SKM-1 (cell line): Measurements from ENCODE around the gene SH3GL2.

Source experiments
- DNase-seq: peaks from one replicate; lab custom pipeline; 2025; ENCODE audit not compliant: unreplicated experiment; lab: John Stamatoyannopoulos, UW

The SH3GL2 gene

DNA sequence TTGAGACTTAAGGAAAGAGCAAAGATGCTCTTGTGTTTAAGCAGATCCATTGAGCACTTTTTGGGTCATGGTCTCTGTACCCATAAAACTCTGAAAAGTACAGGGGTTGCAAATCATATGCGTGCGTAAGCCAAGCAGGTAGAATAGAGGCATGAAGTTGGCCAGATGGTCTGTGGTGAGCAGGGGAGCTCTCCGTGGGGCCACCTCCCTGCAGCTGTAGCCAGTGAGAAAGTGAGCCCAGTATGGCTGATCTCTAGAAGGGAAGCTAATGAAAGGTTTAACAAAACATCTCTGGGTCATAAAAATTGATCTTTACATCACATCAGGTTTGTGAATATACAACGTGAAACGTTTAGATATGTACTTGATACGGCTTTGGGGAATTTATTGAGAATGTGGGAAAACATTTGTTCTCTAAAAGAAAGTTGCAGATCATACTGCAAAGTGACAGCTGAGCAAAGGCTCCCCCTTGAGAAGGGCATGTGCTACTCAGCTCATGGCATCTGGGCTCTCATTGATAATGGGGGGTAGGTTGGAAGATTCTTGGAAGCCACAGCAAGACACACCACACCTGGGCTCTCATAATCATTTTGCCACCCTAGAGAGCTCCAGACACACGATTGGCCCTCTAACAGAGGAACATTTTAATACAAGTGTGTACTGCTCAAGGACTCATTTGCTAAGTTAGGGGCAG, 30.6 kb downstream of the SH3GL2 start:
- DNase-seq = no peak

DNA sequence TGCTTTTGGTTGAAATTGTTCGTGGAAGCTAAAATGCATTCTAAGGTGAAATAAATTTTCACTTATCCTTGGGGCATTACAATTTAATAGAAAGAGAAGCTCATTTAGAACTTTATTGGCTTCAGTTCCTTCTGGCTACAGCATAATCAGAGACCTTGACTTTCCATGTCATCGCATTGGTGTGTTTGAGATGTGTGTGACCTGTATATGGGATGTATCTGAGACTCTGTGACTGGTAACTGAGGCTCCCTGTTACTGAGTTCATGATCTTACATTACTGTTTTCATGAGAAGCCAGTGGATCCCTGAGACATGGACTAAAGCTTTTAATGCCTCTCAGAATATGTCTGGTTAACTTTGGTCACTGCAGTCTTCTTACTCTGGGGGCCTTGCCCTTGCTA, 32.5 kb downstream of the SH3GL2 start:
- DNase-seq = no peak

DNA sequence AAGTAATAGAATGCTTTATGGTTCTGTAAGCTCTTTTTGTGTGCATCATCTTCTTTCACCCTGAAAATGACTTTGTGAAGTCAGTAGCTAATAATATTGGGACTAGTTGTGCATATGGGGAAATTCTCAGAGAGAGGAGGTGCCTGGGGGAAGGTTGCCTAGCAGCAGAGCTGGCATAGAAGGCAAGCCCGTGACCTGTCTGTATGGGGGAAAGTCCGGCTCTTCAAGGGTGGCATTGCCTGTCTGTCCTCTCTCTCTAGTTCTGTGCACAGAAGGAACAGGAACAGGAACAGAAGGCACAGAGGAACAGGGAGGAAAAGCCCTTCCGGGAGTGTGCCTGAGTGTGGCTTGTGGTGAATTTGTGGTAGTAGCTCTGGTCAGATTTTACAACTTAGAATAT, 33.1 kb downstream of the SH3GL2 start:
- DNase-seq = no peak

DNA sequence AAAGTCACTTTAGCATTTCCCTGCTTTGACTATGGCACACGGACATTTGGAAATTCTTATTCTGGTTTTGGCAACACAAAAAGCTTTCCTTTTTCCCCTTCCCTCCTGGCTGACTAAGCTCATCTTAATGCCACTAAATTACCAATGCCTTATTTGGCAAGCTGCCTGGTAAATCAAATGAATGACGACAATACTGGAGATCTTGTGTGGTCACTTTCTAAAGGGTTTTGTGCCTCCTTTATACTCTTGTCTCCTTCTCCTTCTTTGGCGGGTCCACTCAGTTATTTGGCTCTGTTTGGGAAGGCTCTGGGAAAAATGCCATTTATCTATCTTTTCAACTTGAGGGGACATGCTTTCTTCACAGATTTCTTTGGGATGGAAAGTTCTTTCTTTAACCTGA, 34.9 kb downstream of the SH3GL2 start:
- DNase-seq = no peak

DNA sequence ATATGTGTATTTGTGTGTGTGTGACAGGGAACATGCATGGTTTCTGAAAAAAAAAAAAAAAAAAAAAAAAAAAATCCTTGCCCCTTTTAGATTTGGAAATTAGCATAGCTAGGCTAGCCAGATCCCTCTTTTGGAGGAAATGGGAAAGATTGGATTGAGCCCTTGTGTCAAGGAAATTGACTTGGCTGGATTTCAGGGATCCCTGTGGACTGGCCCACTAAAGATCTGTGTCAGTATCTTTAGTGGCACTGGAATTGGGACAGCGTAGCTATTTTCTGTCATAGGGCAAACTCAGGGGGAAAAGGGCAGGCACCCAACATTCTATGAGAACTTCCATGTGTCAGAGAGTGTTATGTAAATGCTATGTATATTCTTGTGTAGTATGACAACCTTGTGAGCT, 35.4 kb downstream of the SH3GL2 start:
- no peak for DNase-seq

DNA sequence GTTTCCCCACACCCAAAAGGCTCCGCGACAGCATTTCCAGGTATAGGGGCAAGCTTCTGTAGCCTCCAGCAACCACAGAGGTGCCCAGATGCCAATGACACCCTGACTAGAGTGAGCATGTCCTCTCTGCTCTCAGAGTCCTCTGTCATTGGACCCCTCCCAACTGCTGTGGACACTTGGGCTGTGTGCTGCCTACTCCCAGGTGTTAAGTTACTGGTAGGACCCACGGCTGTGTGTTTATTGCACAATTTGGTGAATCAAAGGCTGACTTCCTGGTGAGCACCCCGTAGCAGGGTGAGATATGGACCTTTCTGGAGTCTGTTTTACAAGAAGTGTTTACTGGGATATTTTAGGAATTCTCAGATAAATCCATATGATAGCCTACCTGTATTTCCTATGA, 36.0 kb downstream of the SH3GL2 start:
- DNase-seq = no peak

DNA sequence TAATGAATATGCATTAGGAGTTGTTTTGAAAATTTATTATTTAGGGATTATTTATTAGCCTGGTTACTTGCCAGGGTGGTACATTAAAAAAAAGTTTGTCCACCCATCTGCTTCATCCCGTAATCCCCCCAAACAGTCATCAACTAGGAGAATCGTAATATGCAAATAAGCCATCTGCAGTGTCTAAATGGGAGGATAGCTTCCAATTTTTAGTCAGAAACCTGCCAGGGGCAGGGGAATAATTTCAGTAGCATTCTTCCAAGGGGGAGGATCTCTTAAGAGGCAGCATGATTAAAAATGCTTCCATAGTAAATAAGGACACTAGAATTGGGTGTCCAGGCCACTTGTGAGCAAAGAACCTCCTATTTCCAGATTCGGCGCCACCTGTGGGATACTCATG, 43.3 kb downstream of the SH3GL2 start:
- DNase-seq = no peak

DNA sequence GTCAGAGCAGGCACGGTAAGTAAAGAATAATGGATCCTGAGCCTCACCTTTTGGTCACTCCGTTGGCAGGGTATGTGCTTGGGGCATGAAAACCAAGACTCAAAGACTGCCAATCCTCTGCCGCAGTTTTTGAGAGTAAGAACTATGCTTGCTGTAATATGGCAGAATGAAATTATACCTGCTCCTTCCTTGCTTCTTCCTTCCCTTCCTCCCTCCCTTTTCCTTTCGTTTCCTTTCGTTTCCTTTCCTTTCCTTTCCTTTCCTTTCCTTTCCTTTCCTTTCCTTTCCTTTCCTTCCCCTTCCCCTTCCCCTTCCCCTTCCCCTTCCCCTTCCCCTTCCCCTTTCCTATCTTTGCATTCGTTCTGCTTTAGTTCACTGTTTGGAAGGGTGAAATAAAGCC, 43.9 kb downstream of the SH3GL2 start:
- no peak for DNase-seq

DNA sequence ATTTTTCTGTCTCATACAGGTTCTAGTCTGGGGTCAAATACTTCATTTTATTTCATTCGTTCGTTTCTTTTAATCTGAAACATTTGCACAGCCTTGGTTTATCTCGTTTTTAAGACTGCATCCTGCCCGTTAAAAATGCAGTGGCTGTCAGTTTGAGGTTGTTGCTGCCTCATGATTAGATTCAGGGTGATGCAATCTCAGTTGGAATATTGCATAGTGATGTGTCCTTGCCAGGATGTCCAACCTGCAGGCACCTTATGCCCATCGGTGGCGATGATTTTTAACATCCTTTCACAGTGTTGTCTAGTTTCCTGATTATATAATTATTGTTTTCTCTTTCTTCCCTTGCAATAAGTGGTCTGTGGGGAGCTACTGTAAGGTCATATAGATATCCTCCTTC, 45.1 kb downstream of the SH3GL2 start:
- DNase-seq = no peak

DNA sequence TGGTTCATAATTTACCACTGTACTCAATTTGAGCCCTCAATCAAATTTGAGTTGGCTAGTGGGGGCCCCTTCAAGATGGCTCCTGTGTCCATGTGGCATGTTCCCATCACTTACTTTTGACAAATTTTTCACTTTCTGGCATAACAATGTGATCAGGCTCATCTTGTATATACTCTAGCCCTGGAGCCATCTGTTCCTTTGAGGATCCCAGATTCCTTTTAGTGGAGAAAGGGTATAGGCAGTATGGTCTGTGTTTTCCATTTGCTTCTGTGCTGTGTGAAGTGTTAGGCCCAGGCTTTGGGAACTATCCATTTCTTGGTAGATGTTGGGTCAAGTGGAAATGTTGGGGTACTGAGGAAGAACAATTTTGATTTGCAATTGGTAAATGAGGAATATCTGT, 45.7 kb downstream of the SH3GL2 start:
- DNase-seq = no peak

DNA sequence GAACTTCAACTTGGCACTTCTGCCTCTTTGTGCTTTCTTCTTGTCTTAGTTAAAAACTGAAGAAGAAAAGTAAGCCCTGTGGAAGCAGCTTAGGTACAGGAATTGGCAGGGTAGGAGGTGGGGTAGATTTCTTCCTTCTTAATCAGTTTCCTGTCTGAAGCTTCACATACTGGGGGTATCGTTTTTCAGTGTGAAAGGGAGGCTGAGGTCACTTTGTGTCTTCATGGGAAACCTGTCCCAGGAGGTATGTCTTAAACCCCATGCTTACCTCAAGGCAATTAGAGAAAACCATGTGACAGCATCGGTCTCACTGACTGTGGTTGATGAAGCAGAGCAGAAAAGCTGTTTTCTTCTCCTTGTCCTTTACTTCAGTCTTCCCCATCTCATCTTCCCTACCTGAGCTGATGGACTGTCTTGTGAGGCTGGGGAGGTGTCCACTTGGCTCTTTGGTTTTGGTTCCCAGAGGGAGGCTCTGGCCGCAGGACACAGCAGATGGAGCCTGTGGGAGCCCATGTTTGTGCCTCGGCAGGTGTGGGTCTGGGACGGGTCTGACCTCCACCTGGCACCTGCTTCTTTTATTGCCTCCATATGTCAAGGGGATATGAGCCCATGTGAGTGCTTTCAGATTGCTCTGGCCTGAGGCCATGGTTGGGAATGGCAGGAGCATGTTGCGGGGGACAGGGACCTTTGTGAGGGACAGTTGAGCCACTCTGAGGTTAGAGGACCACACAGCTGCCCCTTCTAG, 47.0 kb downstream of the SH3GL2 start:
- DNase-seq = no peak

DNA sequence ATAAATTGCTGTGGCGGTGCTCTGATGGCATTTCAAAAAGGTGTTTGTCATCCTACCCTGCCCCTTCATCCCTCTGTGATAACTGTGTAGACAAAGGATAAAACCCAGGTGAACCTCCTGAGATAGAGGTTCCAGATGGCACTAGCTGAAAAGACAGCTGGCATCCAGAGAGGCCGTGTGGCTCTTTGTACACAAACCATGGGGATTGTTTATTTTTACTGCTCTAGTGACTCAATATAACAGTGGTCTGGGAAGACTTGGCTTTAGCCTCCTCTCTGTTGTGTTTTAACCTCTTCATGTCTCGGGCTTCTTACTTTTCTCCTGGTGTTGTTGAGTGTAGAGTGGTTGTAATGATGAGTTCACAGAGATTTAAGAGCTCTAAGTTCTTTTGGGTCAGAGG, 48.8 kb downstream of the SH3GL2 start:
- no peak for DNase-seq

DNA sequence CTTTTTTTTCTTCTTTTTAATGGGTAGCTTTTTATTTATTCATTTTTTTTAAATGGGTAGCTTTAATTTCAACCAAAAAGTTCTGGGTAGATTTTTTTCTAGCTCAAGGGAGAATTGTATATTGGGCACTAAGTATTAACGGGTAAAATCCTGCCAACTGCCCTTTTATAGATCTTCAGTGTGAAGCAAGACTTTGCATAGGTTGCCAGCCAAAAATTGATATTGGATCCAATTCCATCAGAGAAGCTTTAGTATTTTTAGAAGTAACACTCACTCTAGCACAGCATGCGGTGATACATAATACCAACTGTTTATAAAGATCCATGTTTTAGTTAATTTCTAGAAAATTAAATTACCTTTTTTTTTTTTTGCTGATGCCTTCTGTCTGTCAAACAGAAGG, 49.8 kb downstream of the SH3GL2 start:
- no peak for DNase-seq

DNA sequence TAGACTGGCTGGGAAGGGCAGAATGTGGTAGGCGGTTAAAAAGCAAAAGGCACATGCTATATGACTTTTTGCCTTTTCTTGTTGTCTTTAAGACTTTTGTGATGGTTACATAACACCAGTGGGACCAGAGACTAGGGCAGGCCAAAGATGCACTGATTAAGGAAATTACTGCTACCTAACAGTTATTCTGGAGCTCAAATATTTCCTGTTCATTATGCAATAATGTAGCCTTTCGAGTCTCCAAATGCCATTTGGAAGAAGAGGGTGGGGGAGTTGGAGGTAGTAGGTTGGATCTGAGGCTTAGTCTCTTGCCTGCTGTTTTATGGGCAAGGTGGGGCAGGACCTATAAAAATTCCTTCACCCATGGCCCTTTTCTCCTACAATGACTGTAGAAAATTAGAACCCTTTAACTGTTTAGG, 51.7 kb downstream of the SH3GL2 start:
- no peak for DNase-seq

DNA sequence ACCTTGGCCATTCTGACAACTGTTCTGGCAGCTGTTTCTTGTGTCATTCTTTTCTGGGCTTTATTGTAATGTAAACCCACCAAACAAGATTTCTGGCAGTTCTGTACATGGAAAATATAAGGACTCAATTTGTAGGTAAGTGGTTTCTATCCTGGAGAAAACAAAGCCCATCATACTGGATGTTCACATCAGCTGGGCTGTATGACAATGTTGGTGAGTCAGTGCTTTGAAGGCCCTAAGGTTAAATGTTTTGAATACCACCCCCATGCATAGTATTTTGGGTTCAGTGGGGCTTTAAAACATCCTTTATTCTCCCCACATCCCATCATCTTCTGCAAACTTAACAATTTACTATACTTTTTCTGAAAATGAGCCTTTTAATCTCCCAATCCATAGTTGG, 52.5 kb downstream of the SH3GL2 start:
- DNase-seq = no peak

DNA sequence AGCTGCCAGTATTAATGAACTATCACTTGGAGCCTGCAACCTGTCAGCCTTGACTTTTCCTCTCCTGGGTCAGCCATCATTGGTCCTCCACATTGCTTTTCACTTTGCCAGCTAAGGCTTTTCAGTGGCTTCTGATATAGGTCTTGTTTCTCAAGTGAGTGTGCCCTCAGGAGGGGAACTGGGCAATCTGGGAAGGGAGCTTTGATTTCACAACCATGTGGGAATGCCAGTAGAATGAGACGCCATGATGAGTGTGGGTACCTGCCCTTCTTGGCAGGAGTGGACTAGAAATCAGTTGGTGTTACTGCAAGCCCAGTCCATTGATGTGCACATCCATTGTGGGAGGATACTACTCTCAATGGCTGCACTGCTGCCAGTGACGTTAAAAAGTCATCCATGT, 54.1 kb downstream of the SH3GL2 start:
- DNase-seq = no peak

DNA sequence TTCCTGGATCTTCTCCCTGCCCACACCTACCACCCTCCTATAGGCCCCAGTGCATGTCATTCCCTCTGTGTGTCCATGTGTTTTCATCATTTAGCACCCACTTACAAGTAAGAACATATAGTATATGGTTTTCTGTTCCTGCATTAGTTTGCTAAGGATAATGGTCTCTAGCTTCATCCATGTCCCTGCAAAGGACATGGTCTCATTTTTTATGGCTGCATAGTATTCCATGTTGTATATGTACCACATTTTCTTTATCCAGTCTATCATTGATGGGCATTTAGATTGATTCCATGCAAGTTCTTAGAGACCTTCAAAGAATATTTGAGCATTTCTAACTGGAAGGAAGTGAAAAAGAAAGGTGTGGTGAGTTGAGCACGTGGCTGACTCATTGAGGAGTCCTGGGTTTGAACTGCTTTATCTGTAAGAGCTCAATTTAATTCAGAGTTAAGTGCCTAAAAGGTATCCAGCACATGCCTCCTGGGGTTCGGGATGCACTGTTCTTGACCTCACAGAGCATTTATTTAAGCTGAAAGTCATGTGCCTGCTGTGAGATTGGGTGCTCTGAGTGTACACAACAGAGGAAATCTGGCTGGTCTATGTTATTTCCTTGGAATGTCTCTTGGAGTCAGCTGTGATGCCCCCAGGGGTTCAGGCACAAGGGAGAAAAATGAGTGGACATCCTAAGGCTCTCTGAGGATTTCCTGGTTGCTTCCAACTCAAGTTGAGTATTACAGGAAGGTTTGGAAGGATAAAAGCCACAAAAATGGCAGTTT, 56.4 kb downstream of the SH3GL2 start:
- no peak for DNase-seq

DNA sequence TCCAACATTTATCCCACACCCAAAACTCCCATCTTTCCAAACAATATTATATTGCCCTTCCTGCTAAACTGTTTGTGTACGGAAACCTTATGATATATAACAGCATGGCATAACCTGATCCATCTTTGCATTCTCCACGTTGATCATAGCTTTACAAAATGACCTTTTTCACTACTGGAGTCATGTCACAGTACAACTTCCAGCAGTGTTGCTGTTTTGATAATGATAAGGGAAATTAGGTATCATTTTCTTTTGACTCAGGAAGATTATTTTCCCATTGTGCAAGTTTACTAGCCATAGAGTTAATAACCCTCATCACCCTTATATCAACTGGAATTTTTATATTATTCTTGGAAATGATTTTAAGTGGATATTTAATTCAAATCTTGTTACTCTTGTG, 57.5 kb downstream of the SH3GL2 start:
- no peak for DNase-seq

DNA sequence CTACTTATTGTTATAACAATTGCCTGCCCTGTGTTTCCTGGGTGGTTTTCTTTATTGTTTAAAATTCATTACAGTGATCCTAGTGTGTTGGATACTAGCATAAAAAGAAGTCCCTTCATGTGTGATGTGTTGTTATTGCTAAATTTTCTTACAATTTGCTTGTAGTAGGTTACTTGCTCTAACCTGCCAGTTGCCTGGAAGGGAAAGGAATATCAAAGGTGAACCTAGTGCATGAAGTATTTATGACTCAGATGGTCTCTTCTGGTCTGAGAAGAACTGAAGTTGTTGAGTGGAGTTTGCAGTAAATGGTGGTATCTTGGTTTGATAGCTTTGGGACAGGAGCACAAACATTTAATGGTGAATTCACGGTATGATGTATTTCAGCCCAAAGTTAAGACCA, 58.0 kb downstream of the SH3GL2 start:
- no peak for DNase-seq

DNA sequence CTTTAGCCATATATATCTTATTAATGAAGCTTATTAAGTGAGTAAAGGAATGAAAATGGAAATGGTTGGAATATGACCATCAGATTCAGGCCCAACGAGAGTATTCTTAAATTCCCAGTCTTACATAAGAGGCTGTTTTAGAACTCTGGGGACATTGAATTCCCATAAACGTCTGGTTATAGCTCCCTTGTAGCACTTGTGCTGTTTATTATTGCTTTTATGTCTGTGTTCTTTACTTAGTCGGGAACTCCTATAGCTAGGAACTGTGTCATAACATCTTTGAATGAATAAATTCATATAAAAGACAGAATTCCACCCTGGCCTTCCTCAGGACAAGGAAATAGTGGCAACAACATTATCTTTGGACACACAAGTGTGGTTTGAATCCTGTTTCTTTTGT, 58.4 kb downstream of the SH3GL2 start:
- DNase-seq = no peak

DNA sequence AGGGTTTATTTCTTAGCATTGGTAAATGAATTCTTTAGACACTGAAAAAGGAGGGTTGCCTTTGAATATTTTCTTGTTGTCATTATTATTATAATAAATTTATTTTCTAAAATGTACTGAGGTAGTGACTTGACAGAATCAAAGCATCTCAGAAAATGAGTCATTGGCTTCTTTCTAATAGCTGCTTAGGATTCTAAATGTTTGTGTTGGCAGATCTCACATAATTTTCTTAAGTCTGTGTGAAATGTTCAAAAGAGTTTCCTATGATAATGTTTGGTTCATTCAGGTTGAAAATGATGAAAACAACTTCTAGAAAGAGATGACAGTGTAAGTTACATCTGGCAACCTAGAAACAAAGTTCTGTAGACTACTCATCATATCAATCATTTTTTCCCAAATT, 69.7 kb downstream of the SH3GL2 start:
- no peak for DNase-seq

DNA sequence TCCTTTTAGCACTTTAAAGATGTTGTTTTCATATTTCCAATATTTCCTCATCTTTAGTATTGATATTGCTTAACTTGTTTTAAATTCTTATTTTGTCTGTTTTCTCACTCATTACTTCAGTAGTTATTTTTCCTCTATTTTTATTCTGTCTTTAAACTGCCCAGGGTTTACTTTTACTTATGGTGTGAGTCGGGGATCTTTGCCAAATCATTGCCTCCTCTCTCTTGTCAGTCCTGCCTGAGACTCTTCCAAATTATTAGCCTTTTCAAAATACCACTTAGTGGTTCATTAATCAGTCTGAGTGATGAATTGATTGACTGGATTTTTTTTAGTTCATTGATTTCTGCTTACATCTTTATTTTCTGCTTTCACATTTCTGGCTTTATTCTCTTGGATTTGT, 72.9 kb downstream of the SH3GL2 start:
- no peak for DNase-seq
